Measurements from ENCODE around the gene PCDHGA7. TPM values are rescaled to one million over a fixed set of nuclear protein-coding genes. Genes with fewer than 3 reads are reported as not detected.
"Not testable (repeated sequence)": the region's sequence is repeated elsewhere in the genome, so short reads cannot be mapped to it uniquely, and the experiment has no call there.

PCDHGA7 gene
- total and polyA plus RNA-seq, 5 donors from 2014 or later: 0.09 TPM; not detected in 4

GRCh38 chr5:141345327-141345726, 37.2 kb upstream of the PCDHGA7 start:
- no peak overlapping the region for H3K4me3 ChIP-seq (ENCODE audit: low read depth, low read length)
- no peaks in the 10 kb centered on the region for H3K36me3 ChIP-seq (ENCODE audit: control insufficient read depth, insufficient read depth, low read length)
- H3K4me1 ChIP-seq (ENCODE audit: control insufficient read depth, insufficient read depth, low read length, poor library complexity, severe bottlenecking): no peaks in the 10 kb centered on the region
- no peak for DNase-seq
- H3K27me3 Mint-ChIP-seq: peaks cover 44% of the 10 kb centered on the region
- peaks cover 4% of the 10 kb centered on the region for H3K36me3 Mint-ChIP-seq
- H3K27ac Mint-ChIP-seq: no peak overlapping the region
- peaks cover 9 to 49% (median 21%) of the 10 kb centered on the region in 7 donors for H3K9me3 Mint-ChIP-seq
- peaks cover 0 to 4% (median 1%) of the 10 kb centered on the region in 4 donors for H3K4me1 Mint-ChIP-seq
- H3K9me3 ChIP-seq (ENCODE audit: control insufficient read depth in 2 of 2, low read length in 2 of 2): peaks cover 19 to 28% of the 10 kb centered on the region in 2 experiments
- no peak overlapping the region for H3K27ac ChIP-seq (ENCODE audit: insufficient read depth, low read length, poor library complexity, severe bottlenecking)
- H3K27me3 ChIP-seq (ENCODE audit: control insufficient read depth, insufficient read depth, low read length): peaks cover 9% of the 10 kb centered on the region
- ATAC-seq (ENCODE audit: low read depth in 2 of 2): no peak
- no peak overlapping the region for H3K4me3 Mint-ChIP-seq

GRCh38 chr5:141346017-141346416, 36.5 kb upstream of the PCDHGA7 start:
- not testable (repeated sequence) for H3K4me3 Mint-ChIP-seq; DNase-seq; ATAC-seq (ENCODE audit: low read depth in 2 of 2); H3K36me3 Mint-ChIP-seq; H3K4me1 ChIP-seq (ENCODE audit: control insufficient read depth, insufficient read depth, low read length, poor library complexity, severe bottlenecking); H3K27ac ChIP-seq (ENCODE audit: insufficient read depth, low read length, poor library complexity, severe bottlenecking); H3K27ac Mint-ChIP-seq; H3K4me3 ChIP-seq (ENCODE audit: low read depth, low read length); H3K36me3 ChIP-seq (ENCODE audit: control insufficient read depth, insufficient read depth, low read length); H3K4me1 Mint-ChIP-seq
- Histone ChIP-seq H3K27me3 (ENCODE audit: control insufficient read depth, insufficient read depth, low read length) (peaks cover 16% of the 10 kb centered on the region), H3K9me3 (ENCODE audit: control insufficient read depth in 2 of 2, low read length in 2 of 2) (peaks cover 25 to 31% of the 10 kb centered on the region in 2 experiments)
- Mint-ChIP-seq H3K9me3 (peaks cover 9 to 53% (median 20%) of the 10 kb centered on the region in 7 donors), H3K27me3 (peaks cover 42% of the 10 kb centered on the region)

- no peaks in the 10 kb centered on the region for H3K36me3 ChIP-seq (ENCODE audit: control insufficient read depth, insufficient read depth, low read length)
- no peaks in the 10 kb centered on the region for H3K4me1 ChIP-seq (ENCODE audit: control insufficient read depth, insufficient read depth, low read length, poor library complexity, severe bottlenecking)
- no peak within 1 kb of the TSS for H3K27ac ChIP-seq (ENCODE audit: insufficient read depth, low read length, poor library complexity, severe bottlenecking)
- Mint-ChIP-seq H3K9me3 (peaks cover 4 to 33% (median 9%) of the 10 kb centered on the region in 7 donors), H3K36me3 (peaks cover 3% of the 10 kb centered on the region), H3K4me1 (peaks cover 0 to 4% (median 1%) of the 10 kb centered on the region in 4 donors), H3K4me3 (peak within 1 kb of the TSS in 3 of 4 donors; percentile 21 to 41 (median 32)), H3K27me3 (peaks cover 31% of the 10 kb centered on the region), H3K27ac (no peak within 1 kb of the TSS)
- peaks cover 14 to 26% of the 10 kb centered on the region in 2 experiments for H3K9me3 ChIP-seq (ENCODE audit: control insufficient read depth in 2 of 2, low read length in 2 of 2)
- ATAC-seq (ENCODE audit: low read depth in 2 of 2): peak in 1 of 2 donors; percentile 28
- H3K27me3 ChIP-seq (ENCODE audit: control insufficient read depth, insufficient read depth, low read length): peaks cover 29% of the 10 kb centered on the region
- peak in 1 of 3 donors; percentile 46 for DNase-seq
- no peak within 1 kb of the TSS for H3K4me3 ChIP-seq (ENCODE audit: low read depth, low read length)
Observed at GRCh38 chr5:141349917-141350619, 32.5 kb upstream of the PCDHGA7 start, which contains the start of gene PCDHGB1. PCDHGB1 (plus strand) TSS chr5:141350099; CDS start chr5:141350261, 162 bp downstream.

- Histone ChIP-seq H3K4me1 (ENCODE audit: control insufficient read depth, insufficient read depth, low read length, poor library complexity, severe bottlenecking) (no peaks in the 10 kb centered on the region), H3K9me3 (ENCODE audit: control insufficient read depth in 2 of 2, low read length in 2 of 2) (peaks cover 12 to 28% of the 10 kb centered on the region in 2 experiments), H3K36me3 (ENCODE audit: control insufficient read depth, insufficient read depth, low read length) (no peaks in the 10 kb centered on the region), H3K27ac (ENCODE audit: insufficient read depth, low read length, poor library complexity, severe bottlenecking) (no peak overlapping the region), H3K27me3 (ENCODE audit: control insufficient read depth, insufficient read depth, low read length) (peaks cover 31% of the 10 kb centered on the region), H3K4me3 (ENCODE audit: low read depth, low read length) (no peak overlapping the region)
- no peak for ATAC-seq (ENCODE audit: low read depth in 2 of 2)
- peaks cover 31% of the 10 kb centered on the region for H3K27me3 Mint-ChIP-seq
- no peak overlapping the region for H3K27ac Mint-ChIP-seq
- H3K36me3 Mint-ChIP-seq: no peaks in the 10 kb centered on the region
- H3K9me3 Mint-ChIP-seq: peaks cover 2 to 33% (median 7%) of the 10 kb centered on the region in 7 donors
- H3K4me1 Mint-ChIP-seq: peaks cover 0 to 5% (median 3%) of the 10 kb centered on the region in 4 donors
- no peak for DNase-seq
- no peak overlapping the region for H3K4me3 Mint-ChIP-seq
Observed at GRCh38 chr5:141351591-141351990, 31.0 kb upstream of the PCDHGA7 start.

GRCh38 chr5:141354900-141355469, 27.6 kb upstream of the PCDHGA7 start, which contains the start of gene PCDHGA4:
PCDHGA4 (plus strand) TSS chr5:141355021; CDS start chr5:141355108, 87 bp downstream.
- Histone ChIP-seq H3K36me3 (ENCODE audit: control insufficient read depth, insufficient read depth, low read length) (no peaks in the 10 kb centered on the region), H3K27ac (ENCODE audit: insufficient read depth, low read length, poor library complexity, severe bottlenecking) (no peak within 1 kb of the TSS), H3K27me3 (ENCODE audit: control insufficient read depth, insufficient read depth, low read length) (peaks cover 26% of the 10 kb centered on the region), H3K4me1 (ENCODE audit: control insufficient read depth, insufficient read depth, low read length, poor library complexity, severe bottlenecking) (no peaks in the 10 kb centered on the region), H3K9me3 (ENCODE audit: control insufficient read depth in 2 of 2, low read length in 2 of 2) (peaks cover 17 to 28% of the 10 kb centered on the region in 2 experiments), H3K4me3 (ENCODE audit: low read depth, low read length) (peak within 1 kb of the TSS; percentile 26)
- Mint-ChIP-seq H3K36me3 (no peaks in the 10 kb centered on the region), H3K9me3 (peaks cover 0 to 41% (median 13%) of the 10 kb centered on the region in 7 donors), H3K4me3 (peak within 1 kb of the TSS in 2 of 4 donors; percentile 8 to 13), H3K27me3 (peaks cover 46% of the 10 kb centered on the region), H3K27ac (no peak within 1 kb of the TSS), H3K4me1 (peaks cover 2 to 10% (median 4%) of the 10 kb centered on the region in 4 donors)
- ATAC-seq (ENCODE audit: low read depth in 2 of 2) (no peak), DNase-seq (no peak)

GRCh38 chr5:141355641-141356040, 26.9 kb upstream of the PCDHGA7 start:
- Mint-ChIP-seq H3K4me1 (peaks cover 0 to 10% (median 4%) of the 10 kb centered on the region in 4 donors), H3K4me3 (peak overlapping the region in 1 of 4 donors; percentile 13), H3K9me3 (peaks cover 0 to 42% (median 14%) of the 10 kb centered on the region in 7 donors), H3K27me3 (peaks cover 50% of the 10 kb centered on the region), H3K36me3 (peaks cover 2% of the 10 kb centered on the region), H3K27ac (no peak overlapping the region)
- Histone ChIP-seq H3K9me3 (ENCODE audit: control insufficient read depth in 2 of 2, low read length in 2 of 2) (peaks cover 15 to 28% of the 10 kb centered on the region in 2 experiments), H3K27me3 (ENCODE audit: control insufficient read depth, insufficient read depth, low read length) (peaks cover 20% of the 10 kb centered on the region), H3K36me3 (ENCODE audit: control insufficient read depth, insufficient read depth, low read length) (no peaks in the 10 kb centered on the region), H3K4me3 (ENCODE audit: low read depth, low read length) (no peak overlapping the region), H3K27ac (ENCODE audit: insufficient read depth, low read length, poor library complexity, severe bottlenecking) (no peak overlapping the region), H3K4me1 (ENCODE audit: control insufficient read depth, insufficient read depth, low read length, poor library complexity, severe bottlenecking) (no peaks in the 10 kb centered on the region)
- no peak for ATAC-seq (ENCODE audit: low read depth in 2 of 2)
- no peak for DNase-seq

GRCh38 chr5:141356133-141356532, 26.4 kb upstream of the PCDHGA7 start:
- H3K36me3 ChIP-seq (ENCODE audit: control insufficient read depth, insufficient read depth, low read length): no peaks in the 10 kb centered on the region
- ATAC-seq (ENCODE audit: low read depth in 2 of 2) (no peak), DNase-seq (no peak)
- peaks cover 15% of the 10 kb centered on the region for H3K27me3 ChIP-seq (ENCODE audit: control insufficient read depth, insufficient read depth, low read length)
- H3K9me3 ChIP-seq (ENCODE audit: control insufficient read depth in 2 of 2, low read length in 2 of 2): peaks cover 10 to 28% of the 10 kb centered on the region in 2 experiments
- H3K9me3 Mint-ChIP-seq: peaks cover 0 to 42% (median 14%) of the 10 kb centered on the region in 7 donors
- peaks cover 0 to 10% (median 5%) of the 10 kb centered on the region in 4 donors for H3K4me1 Mint-ChIP-seq
- no peak overlapping the region for H3K4me3 Mint-ChIP-seq
- no peak overlapping the region for H3K27ac ChIP-seq (ENCODE audit: insufficient read depth, low read length, poor library complexity, severe bottlenecking)
- H3K4me3 ChIP-seq (ENCODE audit: low read depth, low read length): no peak overlapping the region
- no peaks in the 10 kb centered on the region for H3K4me1 ChIP-seq (ENCODE audit: control insufficient read depth, insufficient read depth, low read length, poor library complexity, severe bottlenecking)
- peaks cover 3% of the 10 kb centered on the region for H3K36me3 Mint-ChIP-seq
- no peak overlapping the region for H3K27ac Mint-ChIP-seq
- peaks cover 55% of the 10 kb centered on the region for H3K27me3 Mint-ChIP-seq
